Breast epithelium (tissue), 3 donors: ENCODE data around the gene PPARG.

Experiments
- POLR2A ChIP-seq: fragments of 450-650 bp; IDR thresholded peaks from one replicate; pipeline ENCODE4 v1.6.1; 2016; ENCODE audit warnings: antibody characterized with exemption, mild to moderate bottlenecking, moderate library complexity
- TF ChIP-seq, protein P1 (sequence below), 3 donors: fragments of 450-650 bp; IDR thresholded peaks; one replicate each; pipeline ENCODE4 v1.5.1; 2016 to 2017; ENCODE audit warnings: antibody characterized with exemption in 3 of 3, mild to moderate bottlenecking in 3 of 3, moderate library complexity in 3 of 3

DNA sequence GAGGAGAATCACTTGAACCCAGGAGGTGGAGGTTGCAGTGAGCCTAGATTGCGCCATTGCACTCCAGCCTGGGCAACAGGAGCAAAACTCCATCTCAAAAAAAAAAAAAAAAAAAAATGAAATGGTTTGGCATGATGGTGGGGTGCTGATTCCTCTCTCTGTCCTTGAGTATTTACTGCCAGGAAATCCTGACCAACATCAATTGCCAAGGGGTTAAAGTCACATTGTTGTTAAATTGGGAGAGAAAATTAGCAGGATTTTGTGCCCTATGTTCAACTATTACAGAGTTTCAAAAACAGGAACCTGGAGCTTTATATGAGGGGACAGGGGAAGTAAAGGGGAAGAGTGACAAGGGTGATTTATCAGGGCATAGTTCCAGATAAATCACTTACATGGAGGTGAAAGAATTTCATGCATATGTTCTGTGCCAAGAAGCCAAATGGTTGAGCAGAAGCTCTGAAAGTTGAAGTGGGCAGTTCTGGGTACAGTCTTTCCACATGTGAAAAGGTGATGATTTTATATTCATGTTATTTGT is 124.9 kb downstream of the PPARG start:
- no peak for TF ChIP-seq POLR2A
- TF ChIP-seq, protein P1, sequence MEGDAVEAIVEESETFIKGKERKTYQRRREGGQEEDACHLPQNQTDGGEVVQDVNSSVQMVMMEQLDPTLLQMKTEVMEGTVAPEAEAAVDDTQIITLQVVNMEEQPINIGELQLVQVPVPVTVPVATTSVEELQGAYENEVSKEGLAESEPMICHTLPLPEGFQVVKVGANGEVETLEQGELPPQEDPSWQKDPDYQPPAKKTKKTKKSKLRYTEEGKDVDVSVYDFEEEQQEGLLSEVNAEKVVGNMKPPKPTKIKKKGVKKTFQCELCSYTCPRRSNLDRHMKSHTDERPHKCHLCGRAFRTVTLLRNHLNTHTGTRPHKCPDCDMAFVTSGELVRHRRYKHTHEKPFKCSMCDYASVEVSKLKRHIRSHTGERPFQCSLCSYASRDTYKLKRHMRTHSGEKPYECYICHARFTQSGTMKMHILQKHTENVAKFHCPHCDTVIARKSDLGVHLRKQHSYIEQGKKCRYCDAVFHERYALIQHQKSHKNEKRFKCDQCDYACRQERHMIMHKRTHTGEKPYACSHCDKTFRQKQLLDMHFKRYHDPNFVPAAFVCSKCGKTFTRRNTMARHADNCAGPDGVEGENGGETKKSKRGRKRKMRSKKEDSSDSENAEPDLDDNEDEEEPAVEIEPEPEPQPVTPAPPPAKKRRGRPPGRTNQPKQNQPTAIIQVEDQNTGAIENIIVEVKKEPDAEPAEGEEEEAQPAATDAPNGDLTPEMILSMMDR (IDR thresholded peaks at IDR 0.05): no peak
